ENCODE measurements around the gene LCE1E.

Gene LCE1E

DNA sequence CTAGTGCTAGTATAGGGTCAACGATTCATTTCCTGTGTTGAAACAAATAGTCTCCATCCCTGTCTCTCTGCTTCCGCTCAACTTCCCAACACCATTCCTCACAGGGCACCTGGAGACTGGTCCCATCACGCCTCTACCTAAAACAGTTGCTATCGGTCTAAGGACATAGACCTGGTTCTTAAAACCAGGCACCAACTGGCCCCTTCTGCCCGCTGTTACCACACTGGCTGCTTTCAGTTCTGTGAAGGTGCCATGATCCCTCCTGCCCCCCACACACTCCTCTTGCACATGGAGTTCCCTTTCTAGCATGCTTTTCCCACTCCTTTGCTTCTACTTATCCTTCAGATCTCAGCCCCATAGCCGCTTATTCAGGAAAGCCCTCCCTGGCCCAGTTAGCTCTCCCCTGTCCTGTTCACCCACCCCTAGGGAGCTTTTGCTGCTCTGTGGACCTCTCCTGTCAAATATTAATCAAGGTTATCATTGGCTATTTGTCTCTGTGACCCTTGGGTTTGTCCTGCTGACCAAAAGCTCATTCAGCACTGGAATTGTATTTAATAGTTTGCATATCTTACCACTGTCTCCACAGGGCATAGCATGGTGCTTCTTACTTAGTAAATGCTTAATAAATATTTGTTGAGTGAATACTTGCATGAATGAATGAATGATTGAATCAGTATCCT lies 40.2 kb upstream of the LCE1E start:
- Histone ChIP-seq H3K27ac (no peak overlapping the region), H3K4me3 (no peak overlapping the region)
- TF ChIP-seq, protein P1, sequence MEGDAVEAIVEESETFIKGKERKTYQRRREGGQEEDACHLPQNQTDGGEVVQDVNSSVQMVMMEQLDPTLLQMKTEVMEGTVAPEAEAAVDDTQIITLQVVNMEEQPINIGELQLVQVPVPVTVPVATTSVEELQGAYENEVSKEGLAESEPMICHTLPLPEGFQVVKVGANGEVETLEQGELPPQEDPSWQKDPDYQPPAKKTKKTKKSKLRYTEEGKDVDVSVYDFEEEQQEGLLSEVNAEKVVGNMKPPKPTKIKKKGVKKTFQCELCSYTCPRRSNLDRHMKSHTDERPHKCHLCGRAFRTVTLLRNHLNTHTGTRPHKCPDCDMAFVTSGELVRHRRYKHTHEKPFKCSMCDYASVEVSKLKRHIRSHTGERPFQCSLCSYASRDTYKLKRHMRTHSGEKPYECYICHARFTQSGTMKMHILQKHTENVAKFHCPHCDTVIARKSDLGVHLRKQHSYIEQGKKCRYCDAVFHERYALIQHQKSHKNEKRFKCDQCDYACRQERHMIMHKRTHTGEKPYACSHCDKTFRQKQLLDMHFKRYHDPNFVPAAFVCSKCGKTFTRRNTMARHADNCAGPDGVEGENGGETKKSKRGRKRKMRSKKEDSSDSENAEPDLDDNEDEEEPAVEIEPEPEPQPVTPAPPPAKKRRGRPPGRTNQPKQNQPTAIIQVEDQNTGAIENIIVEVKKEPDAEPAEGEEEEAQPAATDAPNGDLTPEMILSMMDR (IDR thresholded peaks at IDR 0.05) = no peak
- no peak for DNase-seq (ENCODE audit: low spot score)

DNA sequence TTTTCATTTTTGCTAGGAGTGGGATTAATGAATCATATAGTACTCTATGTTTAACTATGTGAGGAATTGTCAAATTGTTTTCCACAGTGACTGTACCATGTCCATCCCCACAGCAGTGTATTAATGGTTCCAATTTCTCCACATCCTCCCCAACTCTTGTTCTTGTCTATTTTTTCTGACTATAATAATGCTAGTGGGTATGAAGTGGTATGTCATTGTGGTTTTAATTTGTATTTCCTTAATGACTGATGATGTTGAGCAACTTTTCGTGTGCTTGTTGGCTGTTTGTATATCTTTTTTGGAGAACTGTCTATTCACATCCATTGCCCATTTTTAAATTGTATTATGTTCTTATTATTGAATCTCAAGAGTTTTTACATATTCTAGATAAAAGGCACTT lies 38.2 kb upstream of the LCE1E start:
- Histone ChIP-seq H3K4me3 (no peak overlapping the region), H3K27ac (no peak overlapping the region)
- no peak for DNase-seq (ENCODE audit: low spot score)
- TF ChIP-seq, protein P1 (IDR thresholded peaks at IDR 0.05) = no peak

DNA sequence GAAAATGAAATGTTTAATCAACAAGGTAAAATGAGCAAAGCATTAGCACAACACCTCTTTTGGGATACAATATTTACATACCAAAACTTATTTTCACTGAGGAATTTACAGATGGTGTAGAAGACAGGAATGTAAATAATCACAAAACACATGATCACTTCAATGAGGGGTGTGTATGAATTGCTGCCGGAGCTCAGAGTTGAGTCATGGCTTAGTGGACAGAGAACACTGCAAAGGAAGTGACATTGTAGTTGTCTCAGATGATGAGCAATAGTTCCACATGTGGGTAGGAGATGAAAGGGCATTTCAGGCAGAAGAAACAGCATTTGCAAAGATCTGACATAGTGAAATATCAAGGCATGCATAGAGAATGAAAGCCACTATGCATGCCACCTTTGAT lies 33.8 kb upstream of the LCE1E start:
- TF ChIP-seq, protein P1 (IDR thresholded peaks at IDR 0.05) = no peak
- no peak overlapping the region for H3K4me3 ChIP-seq

DNA sequence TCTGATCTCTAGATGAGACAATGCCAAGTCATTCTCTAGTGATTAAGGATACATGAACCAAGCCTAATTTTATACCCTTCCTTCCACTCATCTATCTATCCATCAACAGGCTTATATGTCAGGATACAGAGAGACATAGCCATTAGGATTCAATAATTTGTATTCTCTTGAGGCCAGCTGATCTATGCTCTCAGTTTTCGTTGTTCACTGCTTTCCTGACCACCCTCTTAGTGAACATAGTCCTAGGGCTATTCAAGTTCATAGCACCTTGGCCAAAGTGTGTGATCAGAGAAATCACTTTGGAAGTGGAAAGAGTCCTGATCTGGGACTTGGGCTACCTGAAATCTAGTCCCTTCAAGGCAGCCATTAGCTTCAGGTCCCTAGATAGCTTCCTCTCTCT lies 32.5 kb upstream of the LCE1E start:
- H3K27ac ChIP-seq = no peak overlapping the region
- TF ChIP-seq, protein P1 (IDR thresholded peaks at IDR 0.05) = no peak
- H3K4me3 ChIP-seq = no peak overlapping the region
- DNase-seq (ENCODE audit: low spot score) = no peak

More for the DNA sequence above, 33.8 kb upstream of the LCE1E start:
- DNase-seq (ENCODE audit: low spot score) = no peak
- H3K27ac ChIP-seq = no peak overlapping the region

DNA sequence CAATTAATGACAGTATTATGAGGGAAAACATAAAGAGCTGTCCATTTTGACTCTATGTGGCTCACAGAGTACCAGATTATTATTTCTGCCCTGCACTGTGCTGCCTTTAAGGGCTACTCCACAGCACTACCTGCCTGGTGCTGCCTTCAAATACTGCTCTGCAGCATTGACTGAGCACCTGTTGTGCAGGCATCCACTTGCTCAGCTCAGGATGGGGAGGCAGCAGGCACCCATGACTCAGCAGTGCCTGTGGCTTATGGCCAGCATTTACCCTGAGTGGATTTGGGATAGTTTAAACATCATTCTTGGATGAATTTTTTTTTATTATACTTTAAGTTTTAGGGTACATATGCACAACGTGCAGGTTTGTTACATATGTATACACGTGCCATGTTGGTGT lies 29.2 kb upstream of the LCE1E start:
- no peak overlapping the region for H3K4me3 ChIP-seq
- TF ChIP-seq, protein P1 (IDR thresholded peaks at IDR 0.05) = no peak

DNA sequence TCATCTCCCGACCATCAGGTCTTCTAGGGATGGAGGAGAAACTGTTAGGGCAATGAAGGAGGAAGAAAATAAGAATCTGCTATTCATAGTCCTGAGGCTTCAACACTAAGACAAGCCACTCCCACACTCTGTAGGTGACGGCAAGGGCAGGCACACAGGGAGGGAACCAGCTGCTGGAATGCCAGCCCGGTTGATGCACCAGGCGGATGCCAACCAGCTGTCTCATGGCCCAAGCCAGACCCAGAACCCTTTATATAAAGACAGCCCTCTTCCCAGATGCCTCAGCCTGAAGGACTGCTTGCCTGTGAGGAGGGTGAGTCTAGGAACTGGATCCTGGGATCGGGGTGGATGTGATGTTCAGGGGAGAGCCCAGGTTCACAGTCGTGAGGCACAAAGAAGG lies 28.3 kb upstream of the LCE1E start, which contains the start of gene KPRP:
KPRP (plus strand) TSS at position 279 of the 400 bp plus-strand sequence. CDS start 1,564 bp downstream, outside the sequence.
- TF ChIP-seq, protein P1 (IDR thresholded peaks at IDR 0.05) = no peak
- Histone ChIP-seq H3K4me3 (no peak within 1 kb of the TSS), H3K27ac (no peak within 1 kb of the TSS)
- no peak for DNase-seq (ENCODE audit: low spot score)

More for the DNA sequence above, 29.2 kb upstream of the LCE1E start:
- DNase-seq (ENCODE audit: low spot score) = no peak
- H3K27ac ChIP-seq = no peak overlapping the region

DNA sequence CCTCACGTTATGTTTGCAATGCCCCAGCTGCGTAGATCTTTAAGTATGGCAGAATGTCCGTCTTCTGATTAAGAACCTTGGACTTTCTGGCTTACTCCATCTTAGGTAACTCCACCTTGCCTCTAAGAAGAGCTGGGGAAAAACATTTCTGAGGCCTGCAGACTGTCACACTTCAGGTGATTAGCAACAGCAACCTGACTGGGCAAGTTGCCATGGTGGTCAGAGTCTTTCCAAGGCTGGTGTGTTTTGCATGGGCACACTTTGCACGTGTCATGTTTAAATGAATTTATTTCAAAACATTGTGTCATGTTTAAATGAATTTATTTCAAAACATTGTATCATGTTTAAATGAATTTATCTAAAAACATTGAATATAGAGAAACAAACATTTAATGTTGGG lies 27.4 kb upstream of the LCE1E start:
- DNase-seq (ENCODE audit: low spot score) = no peak
- Histone ChIP-seq H3K4me3 (no peak overlapping the region), H3K27ac (no peak overlapping the region)
- TF ChIP-seq, protein P1 (IDR thresholded peaks at IDR 0.05) = no peak
